C4-2B (cell line): ENCODE results near the gene EDDM3A.
"Not testable (repeated sequence)": the region's sequence is repeated elsewhere in the genome, so short reads cannot be mapped to it uniquely, and the experiment has no call there.

Experiments
- H3K27ac ChIP-seq: fragments of 450-650 bp; 2 replicates; pipeline ENCODE4 v1.5.1; 2017
- CTCF ChIP-seq: fragments of 450-650 bp; conservative IDR thresholded peaks from 2 replicates; pipeline ENCODE4 v1.5.1; 2017; ENCODE audit warnings: mild to moderate bottlenecking
- ZFX ChIP-seq: fragments of 450-650 bp; IDR thresholded peaks from 2 replicates; pipeline ENCODE4 v1.6.1; 2017

The EDDM3A gene

GRCh38 chr14:20732979-20733635, 12.6 kb upstream of the EDDM3A start:
- TF ChIP-seq ZFX (no peak), CTCF (no peak)

GRCh38 chr14:20733684-20734429, 11.8 kb upstream of the EDDM3A start:
- no peak overlapping the region for H3K27ac ChIP-seq
- no peak for TF ChIP-seq CTCF
- TF ChIP-seq ZFX = no peak

More at GRCh38 chr14:20732979-20733635, 12.6 kb upstream of the EDDM3A start:
- H3K27ac ChIP-seq = no peak overlapping the region

- H3K27ac ChIP-seq = no peak overlapping the region
- TF ChIP-seq CTCF = no peak
- TF ChIP-seq ZFX = no peak
Observed at GRCh38 chr14:20734430-20734806, 11.3 kb upstream of the EDDM3A start.

- H3K27ac ChIP-seq = not testable (repeated sequence)
Observed at GRCh38 chr14:20738292-20738691, 7.4 kb upstream of the EDDM3A start.

- no peak for TF ChIP-seq CTCF
- TF ChIP-seq ZFX = no peak
- H3K27ac ChIP-seq = no peak overlapping the region
Observed at GRCh38 chr14:20742132-20742531, 3.6 kb upstream of the EDDM3A start.

- no peak for TF ChIP-seq ZFX
- no peak for TF ChIP-seq CTCF
- H3K27ac ChIP-seq = no peak overlapping the region
Observed at GRCh38 chr14:20743556-20743955, 2.1 kb upstream of the EDDM3A start.

GRCh38 chr14:20746566-20746965, 879 bp downstream of the EDDM3A start:
- no peak overlapping the region for H3K27ac ChIP-seq
- TF ChIP-seq ZFX = no peak
- TF ChIP-seq CTCF = no peak
